Pancreas (tissue), 10 donors: ENCODE data around the gene TTC38. TPM values are rescaled to one million over a fixed set of nuclear protein-coding genes. Genes with fewer than 3 reads are reported as not detected.

Experiments used
- ATAC-seq, 4 donors: fragments of 200-7000 bp; cut with Tn5 transposase; one replicate each; pipeline versions ENCODE4 v1.8.0 to v1.9.1; 2020; ENCODE audit warnings: mild to moderate bottlenecking in 4 of 4, moderate library complexity in 4 of 4
- DNase-seq, 6 donors: peaks; one replicate each; pipeline ENCODE4 v3.0.0-alpha.2; 2020
- FAIRE-seq: peaks from 2 replicates; lab custom pipeline; 2012; peaks lifted over from hg19 to GRCh38; lab: Jason Lieb, UNC
- H3K27ac ChIP-seq, 4 donors: fragments of 200-600 bp; sonication (generic); 1 replicate in 3 of 4; 2 replicates in 1 of 4; pipeline versions ENCODE4 v1.5.0 to v1.8.0; 2020
- H3K27me3 ChIP-seq, 4 donors: fragments of 200-600 bp; one replicate each; pipeline ENCODE4 v1.8.0; 2021
- H3K36me3 ChIP-seq, 3 donors: fragments of 200-600 bp; sonication (generic) in 1 of 3; one replicate each; pipeline versions ENCODE4 v1.5.0 to v1.8.0; 2020 to 2021
- H3K4me1 ChIP-seq, 3 donors: fragments of 200-600 bp; one replicate each; pipeline ENCODE4 v1.8.0; 2021
- H3K4me3 ChIP-seq, 4 donors: fragments of 200-600 bp; sonication (generic) in 2 of 4; one replicate each; pipeline versions ENCODE4 v1.5.0 to v1.8.0; 2020 to 2021
- H3K9me3 ChIP-seq, 4 donors: fragments of 200-600 bp; one replicate each; pipeline ENCODE4 v1.8.0; 2021
- CTCF ChIP-seq, 4 donors: fragments of 200-600 bp; sonication (generic) in 3 of 4; IDR thresholded peaks; one replicate each; pipeline versions ENCODE4 v1.5.0 to v1.8.0; 2021; ENCODE audit warnings: antibody characterized with exemption in 4 of 4
- WGBS, 2 donors: extraction: QIAGEN DNeasy Blood & Tissue Kit; methylation state at CpG; one replicate each; pipeline ENCODE4 v1.1.7; 2013; 5-methylcytosine and 5-hydroxymethylcytosine counted together
- intact Hi-C, 3 donors: fragments of 100-400 bp; cut with DNase I; formaldehyde crosslinking; loops; one replicate each; pipeline versions ENCODE4 v1.11.1 to v1.14.2; 2022
- polyA plus RNA-seq, 2 donors: library from polyadenylated mRNA; stranded (reverse); fragments of 200-250 nt; gene quantifications; one replicate each; pipeline ENCODE4 v1.2.3, GENCODE V29; 2013
- total RNA-seq, 6 donors: library from RNA; stranded (reverse); fragmentation: NEBNext Ultra II Directional in 4 of 6; extraction: Animal tissue kit (Norgen Biotek cat#: 25700) in 4 of 6; gene quantifications; one replicate each; pipeline versions ENCODE4 v1.2.1 to v1.2.4, GENCODE V29; 2021 to 2023
- donor health status: healthy with polysubstance abuse.
- donor health status: DM: no; HTN: no; CAD: no; lungs with moderate emphysema.
- donor health status: DM: no; HTN: no; CAD: no.
- donor health status: control.
- donor health status: control.
- donor health status: Bipolar disorder and iron deficiency.
- donor health status: DM: yes; HTN: yes; CAD: no.
- donor health status: DM: no; HTN: no; CAD: no.
- donor health status: DM: no; HTN: no; CAD: no.
- donor health status: DM: yes; HTN: yes; CAD: no.

Gene TTC38
- total and polyA plus RNA-seq, 8 donors = 18.6 to 32.8 (median 23.3) TPM

GRCh38 chr22:46287873-46288751 is 20.3 kb downstream of the TTC38 start:
- DNase-seq (no peak), ATAC-seq (peak in 3 of 4 donors; percentile 6 to 32 (median 6))
- no peaks in the 10 kb centered on the region for H3K9me3 ChIP-seq

GRCh38 chr22:46288846-46289243 is 21.0 kb downstream of the TTC38 start:
- no peak for DNase-seq
- no peaks in the 10 kb centered on the region for H3K27me3 ChIP-seq
- no peak overlapping the region for H3K4me3 ChIP-seq
- FAIRE-seq = no peak
- peaks cover 0 to 35% (median 5%) of the 10 kb centered on the region in 3 donors for H3K36me3 ChIP-seq
- no peak for TF ChIP-seq CTCF (IDR thresholded peaks at IDR 0.05)
- WGBS, 2 donors = 80 to 85% methylated on average over 7 of the region's 7 CpGs
- H3K9me3 ChIP-seq = no peaks in the 10 kb centered on the region
- no peak overlapping the region for H3K27ac ChIP-seq
- intact Hi-C loops = no loop called here
- H3K4me1 ChIP-seq = peaks cover 0 to 15% (median 8%) of the 10 kb centered on the region in 3 donors
- no peak for ATAC-seq

More at GRCh38 chr22:46287873-46288751, 20.3 kb downstream of the TTC38 start:
- intact Hi-C loops = no loop called here
- no peak for TF ChIP-seq CTCF (IDR thresholded peaks at IDR 0.05)
- Histone ChIP-seq H3K27me3 (no peaks in the 10 kb centered on the region), H3K27ac (peak overlapping the region; percentile 31 to 52 (median 49)), H3K4me3 (no peak overlapping the region), H3K4me1 (peaks cover 0 to 15% (median 8%) of the 10 kb centered on the region in 3 donors), H3K36me3 (peaks cover 0 to 35% (median 7%) of the 10 kb centered on the region in 3 donors)
- 78 to 83% methylated on average over 24 of the region's 24 CpGs for WGBS, 2 donors
- FAIRE-seq = no peak

DNA sequence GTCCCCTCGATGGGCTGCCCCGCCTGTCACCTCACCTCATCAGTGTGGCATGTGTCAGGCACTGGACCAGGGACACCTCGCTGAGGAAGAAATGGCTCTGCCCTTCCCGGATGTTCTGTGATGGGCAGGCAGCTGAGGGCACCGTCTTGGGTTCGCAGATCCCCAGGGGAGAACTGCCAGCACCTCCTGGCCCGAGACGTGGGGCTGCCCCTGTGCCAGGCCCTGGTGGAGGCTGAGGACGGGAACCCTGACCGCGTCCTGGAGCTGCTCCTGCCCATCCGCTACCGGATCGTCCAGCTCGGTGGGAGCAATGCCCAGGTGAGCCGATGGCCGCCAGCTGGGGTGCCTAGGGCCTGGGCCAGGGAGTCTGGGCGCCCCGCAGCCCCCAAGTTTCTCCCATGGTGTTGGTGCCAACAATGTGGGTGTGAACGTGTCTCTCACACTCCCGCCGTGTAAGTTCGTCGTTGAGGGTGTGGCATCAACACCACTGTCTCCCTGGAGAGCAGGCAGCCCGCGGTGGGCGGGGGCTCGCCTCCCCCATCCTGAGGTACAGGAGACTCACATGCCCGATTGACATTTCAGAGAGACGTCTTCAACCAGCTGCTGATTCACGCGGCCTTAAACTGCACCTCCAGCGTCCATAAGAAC is 21.6 kb downstream of the TTC38 start:
- Histone ChIP-seq H3K4me1 (peaks cover 0 to 15% (median 8%) of the 10 kb centered on the region in 3 donors), H3K9me3 (no peaks in the 10 kb centered on the region), H3K27ac (no peak overlapping the region), H3K36me3 (peaks cover 0 to 30% (median 5%) of the 10 kb centered on the region in 3 donors), H3K27me3 (no peaks in the 10 kb centered on the region), H3K4me3 (no peak overlapping the region)
- no peak for FAIRE-seq
- intact Hi-C loops = no loop called here
- TF ChIP-seq CTCF (IDR thresholded peaks at IDR 0.05) = no peak
- DNase-seq = peak in 1 of 6 donors; percentile 41
- 85 to 88% methylated on average over 33 of the region's 33 CpGs for WGBS, 2 donors
- ATAC-seq = no peak

DNA sequence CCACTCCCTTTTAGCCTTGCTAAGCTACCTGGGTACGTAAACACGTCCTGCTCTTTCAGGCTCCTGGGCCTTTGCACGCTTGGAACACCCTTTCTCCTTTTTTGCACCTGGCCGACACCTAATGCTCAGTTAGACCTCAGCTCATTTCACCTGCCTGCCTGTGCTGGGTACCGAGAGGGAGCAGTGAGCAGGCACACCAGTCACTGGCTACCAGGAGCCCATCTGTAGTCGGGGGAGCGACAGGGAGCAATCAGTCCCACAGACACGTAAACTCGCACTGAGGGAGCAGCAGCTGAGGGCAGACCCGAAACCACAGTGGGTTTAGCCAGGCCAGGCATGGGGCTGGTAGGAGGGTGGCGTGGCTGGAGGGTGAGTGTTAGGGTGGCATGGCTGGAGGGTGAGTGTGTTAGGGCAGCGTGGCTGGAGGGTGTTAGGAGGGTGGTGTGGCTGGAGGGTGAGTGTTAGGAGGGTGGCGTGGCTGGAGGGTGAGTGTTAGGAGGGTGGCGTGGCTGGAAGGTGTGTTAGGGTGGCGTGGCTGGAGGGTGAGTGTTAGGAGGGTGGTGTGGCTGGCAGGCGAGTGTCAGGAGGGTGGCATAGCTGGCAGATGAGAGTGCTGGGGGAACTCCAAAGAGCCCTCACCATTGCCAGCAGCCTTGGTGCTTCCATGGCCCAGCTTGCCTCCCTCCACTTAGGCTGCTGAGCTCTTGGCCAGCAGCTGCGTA is 22.5 kb downstream of the TTC38 start:
- Histone ChIP-seq H3K36me3 (peaks cover 0 to 20% (median under 1%) of the 10 kb centered on the region in 3 donors), H3K4me3 (no peak overlapping the region), H3K27ac (no peak overlapping the region), H3K9me3 (no peaks in the 10 kb centered on the region), H3K4me1 (peaks cover 0 to 15% (median 8%) of the 10 kb centered on the region in 3 donors), H3K27me3 (no peaks in the 10 kb centered on the region)
- FAIRE-seq (no peak), ATAC-seq (no peak), DNase-seq (peak in 1 of 6 donors; percentile 28)
- intact Hi-C loops = no loop called here
- no peak for TF ChIP-seq CTCF (IDR thresholded peaks at IDR 0.05)
- 92 to 97% methylated on average over 17 of the region's 17 CpGs for WGBS, 2 donors
